T-helper 22 cell (primary cell): ENCODE results near the gene WDR26.
"Not testable (repeated sequence)": the region's sequence is repeated elsewhere in the genome, so short reads cannot be mapped to it uniquely, and the experiment has no call there.

Experiments used
- DNase-seq: peaks from one replicate; pipeline ENCODE4 v3.0.0-alpha.2; 2020; ENCODE audit warnings: low read depth

WDR26 gene

DNA sequence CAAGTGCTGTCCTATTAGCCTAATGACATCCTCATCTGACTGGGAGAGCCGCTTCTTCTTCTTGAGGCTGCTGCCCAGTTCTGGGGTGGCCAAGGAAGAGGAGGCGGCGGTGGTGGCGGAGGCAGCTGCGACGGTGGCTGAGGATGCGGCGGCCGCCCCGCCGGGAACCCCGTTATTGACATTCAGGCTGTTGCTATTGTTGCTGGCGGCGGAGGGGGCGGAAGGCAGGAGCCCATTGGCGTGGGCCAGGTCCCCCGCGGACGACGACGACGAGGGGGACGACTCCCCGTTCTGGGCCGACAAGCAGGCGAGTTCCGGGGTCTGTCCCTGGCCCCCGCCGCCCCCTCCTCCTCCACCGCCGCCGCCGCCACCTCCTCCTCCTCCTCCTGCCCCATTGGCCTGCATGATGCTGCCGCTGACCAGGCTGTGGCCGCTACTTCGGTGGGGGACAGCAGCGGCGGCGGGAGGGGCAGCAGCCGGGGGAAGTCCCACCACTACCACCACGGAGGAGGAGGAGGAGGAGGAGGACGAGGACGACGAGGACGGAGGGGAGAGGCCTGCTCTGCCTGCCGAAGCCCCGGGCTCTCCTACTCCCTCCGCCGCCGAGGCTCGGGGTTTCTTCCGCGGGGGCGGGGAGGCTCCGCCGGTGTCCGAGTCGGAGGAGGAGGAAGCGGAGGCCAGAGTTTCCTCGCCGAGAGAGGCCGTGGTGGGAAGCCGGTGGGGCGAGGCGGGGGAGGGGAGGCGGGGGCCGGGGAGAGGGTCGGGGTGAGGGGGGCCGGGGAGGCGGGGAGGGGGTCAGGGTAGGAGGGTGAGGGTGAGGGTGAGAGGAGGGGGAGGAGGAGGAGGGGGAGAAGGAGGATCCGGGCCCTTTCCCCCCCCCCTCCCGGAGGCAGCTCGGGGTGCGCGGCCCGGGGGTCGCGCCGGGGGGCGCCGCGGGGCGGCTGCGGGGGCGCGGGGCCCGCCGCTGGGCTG is 610 bp downstream of the WDR26 start:
- peak; percentile 56 for DNase-seq

GRCh38 chr1:224433041-224433691 is 1.4 kb downstream of the WDR26 start:
- DNase-seq: no peak

DNA sequence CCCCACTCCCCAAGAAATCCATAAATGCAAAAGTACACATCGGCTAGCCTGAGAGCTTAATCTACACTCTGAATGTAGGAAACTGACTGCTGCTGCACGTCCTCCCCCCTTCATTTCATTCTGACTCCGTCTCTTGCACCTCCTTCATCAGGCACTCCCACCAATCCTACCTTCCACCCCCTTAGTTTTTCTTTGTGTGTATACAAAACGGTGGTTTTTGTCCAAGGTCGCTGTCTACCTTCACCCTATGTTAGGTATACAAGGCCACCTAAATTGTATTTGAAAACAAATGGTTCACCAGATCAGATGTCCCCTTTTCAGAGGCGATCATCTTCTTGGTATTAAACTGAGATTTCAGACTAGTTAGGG is 1.9 kb downstream of the WDR26 start:
- DNase-seq: no peak

- DNase-seq: no peak
Observed at GRCh38 chr1:224432146-224432545, 2.5 kb downstream of the WDR26 start.

DNA sequence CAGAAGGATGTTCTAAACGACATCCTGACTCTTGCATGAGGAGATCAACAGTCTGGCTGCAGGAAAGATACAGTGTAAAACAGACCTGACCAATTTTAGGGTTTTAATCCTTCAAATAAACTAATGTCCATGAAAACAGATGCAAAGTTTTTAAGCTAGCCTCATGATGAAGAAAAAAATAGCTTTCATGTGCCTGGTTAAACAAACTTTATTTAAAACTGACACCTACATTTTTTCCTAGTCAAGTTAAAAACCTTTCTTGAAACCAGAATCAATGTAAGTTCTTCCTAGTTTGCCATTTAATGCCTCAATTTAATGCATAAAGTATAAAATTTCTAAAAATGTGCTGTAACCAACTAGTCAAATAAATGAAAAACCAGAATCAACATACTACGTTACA is 2.9 kb downstream of the WDR26 start:
- no peak for DNase-seq

DNA sequence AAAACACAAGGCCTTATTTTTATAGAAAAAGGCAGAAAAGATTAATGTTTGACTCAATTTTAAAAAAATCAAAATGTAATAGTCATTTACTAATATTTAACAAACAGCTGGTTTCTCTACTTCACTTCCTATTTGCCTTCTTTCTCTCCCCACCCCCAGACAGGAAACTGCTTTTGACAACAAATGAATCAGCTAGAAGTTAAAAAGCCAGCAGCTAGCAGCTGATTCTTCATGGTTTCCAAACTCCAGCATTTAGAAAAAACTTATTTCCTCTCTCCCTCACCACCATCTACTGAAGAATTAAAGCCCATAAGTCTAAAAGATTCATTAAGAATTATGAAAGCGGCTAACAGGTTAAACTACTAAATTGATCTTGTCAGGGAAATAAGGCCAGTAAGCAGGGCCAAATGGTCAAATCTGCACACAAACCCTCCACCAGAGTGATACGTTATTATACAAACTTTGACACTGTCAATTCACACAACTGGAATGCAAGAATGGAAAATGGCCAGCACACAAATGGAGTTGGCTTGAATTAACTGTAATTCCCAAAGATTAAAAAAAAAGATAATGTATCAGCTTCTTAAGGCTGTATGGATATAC is 4.0 kb downstream of the WDR26 start:
- peak; percentile 38 for DNase-seq

GRCh38 chr1:224429616-224430326 is 4.8 kb downstream of the WDR26 start:
- DNase-seq: no peak

DNA sequence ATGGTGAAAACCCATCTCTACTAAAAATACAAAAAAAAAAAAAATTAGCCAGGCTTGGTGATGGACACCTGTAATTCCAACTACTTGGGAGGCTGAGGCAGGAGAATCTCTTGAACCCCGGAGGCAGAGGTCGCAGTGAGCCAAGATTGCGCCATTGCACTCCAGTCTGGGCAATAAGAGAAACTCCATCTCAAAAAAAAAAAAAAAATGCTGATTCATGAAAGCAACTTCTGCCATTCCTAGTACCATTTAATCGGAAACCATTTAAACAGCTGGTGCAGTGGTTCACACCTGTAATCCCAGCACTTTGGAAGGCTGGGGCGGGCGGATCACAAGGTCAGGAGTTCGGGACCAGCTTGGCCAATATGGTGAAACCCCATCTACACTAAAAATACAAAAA is 5.9 kb downstream of the WDR26 start:
- DNase-seq: not testable (repeated sequence)

- no peak for DNase-seq
Observed at GRCh38 chr1:224427346-224427745, 7.3 kb downstream of the WDR26 start.

GRCh38 chr1:224426869-224427268 is 7.7 kb downstream of the WDR26 start:
- DNase-seq: not testable (repeated sequence)

DNA sequence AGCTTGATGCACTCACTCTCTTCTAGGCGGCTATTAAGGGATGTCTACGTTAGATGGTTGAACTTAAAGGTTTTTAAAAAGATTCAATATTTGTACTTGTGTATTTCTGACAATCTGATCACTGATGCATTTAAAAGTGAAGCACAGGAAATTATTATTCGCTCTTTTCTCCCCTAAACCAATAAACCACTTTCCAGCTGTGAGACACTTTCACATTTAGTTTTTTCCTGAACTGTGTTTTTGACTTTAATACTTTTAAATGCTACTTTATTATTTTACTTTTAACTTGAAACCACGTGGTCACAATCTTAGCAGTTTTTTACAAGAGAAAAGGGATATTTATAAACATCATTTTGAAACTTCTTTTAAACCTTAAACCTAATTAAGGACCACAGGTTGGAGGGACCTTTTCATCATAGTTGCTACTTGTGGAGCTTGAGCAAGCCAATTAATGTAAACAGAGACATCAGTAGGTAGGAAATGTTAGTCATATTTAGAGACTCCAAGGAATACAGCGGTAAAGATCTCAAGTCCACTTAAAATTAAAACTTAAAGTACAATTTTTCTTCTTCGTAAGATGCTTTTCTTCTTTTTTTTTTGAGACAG is 9.2 kb downstream of the WDR26 start:
- no peak for DNase-seq

DNA sequence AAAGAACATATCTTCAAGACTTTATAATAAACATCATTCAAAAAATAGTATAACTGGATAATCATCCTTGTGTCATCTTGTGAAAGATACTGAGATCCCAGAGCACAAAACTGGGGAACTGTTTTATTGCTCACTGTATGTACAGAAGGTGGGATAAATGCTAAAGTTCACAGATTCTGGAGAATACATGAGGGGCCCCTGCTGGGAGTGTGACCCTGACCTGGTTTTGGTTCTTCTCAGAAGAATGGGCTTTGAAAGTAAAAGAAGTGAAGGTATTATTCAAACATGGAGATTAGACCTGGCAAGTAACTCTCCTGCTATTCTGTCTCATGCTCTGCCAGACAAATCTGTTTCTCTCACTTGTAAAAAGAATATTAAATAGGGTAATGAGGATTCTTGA is 14.5 kb downstream of the WDR26 start:
- no peak for DNase-seq

- no peak for DNase-seq
Observed at GRCh38 chr1:224411766-224412165, 22.8 kb downstream of the WDR26 start.

DNA sequence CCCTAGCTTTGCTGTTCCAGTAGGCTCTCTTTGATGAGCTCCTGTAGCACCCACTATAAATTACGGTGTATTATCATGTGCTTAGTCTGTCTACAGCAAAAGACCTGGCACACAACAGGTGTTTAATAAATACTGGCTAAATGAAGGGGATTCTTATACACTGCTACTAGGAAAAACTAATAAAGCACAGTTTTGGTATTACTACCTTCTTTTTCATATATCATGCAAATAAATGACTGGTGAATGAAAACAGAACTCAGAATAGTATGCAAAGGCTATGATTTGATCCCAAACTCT is 26.4 kb downstream of the WDR26 start:
- DNase-seq: no peak

GRCh38 chr1:224407571-224408293 is 26.9 kb downstream of the WDR26 start:
- DNase-seq: no peak

GRCh38 chr1:224406216-224406615 is 28.4 kb downstream of the WDR26 start:
- no peak for DNase-seq

GRCh38 chr1:224405604-224405970 is 29.0 kb downstream of the WDR26 start:
- DNase-seq: no peak

- DNase-seq: no peak
Observed at GRCh38 chr1:224404916-224405603, 29.5 kb downstream of the WDR26 start.

DNA sequence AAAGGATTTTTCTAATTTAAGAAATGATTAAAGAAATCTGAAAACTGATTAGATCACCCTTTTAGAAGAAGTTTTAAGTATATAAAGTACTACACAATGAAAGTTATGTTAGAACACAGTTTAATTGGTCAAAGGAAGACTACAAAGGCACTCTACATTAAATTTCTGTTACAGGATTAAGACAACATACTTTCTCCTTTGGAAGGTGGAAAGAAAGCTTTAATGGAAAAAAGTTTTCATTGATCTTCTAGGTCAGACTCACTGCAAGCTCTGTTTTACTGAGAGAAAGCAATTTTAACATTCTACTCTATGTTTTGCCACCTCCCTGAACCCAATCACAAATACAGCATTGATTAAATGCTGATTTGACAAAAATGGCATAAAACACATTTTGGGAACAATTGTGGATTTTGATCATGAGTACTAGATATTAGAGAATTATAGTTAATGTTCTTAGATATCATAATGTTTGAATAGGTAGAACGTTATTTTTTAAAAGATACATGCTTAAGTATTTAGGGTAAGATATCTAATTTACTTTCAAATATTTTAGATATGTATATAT is 32.0 kb downstream of the WDR26 start:
- DNase-seq: no peak

GRCh38 chr1:224399887-224400286 is 34.7 kb downstream of the WDR26 start:
- no peak for DNase-seq

- no peak for DNase-seq
Observed at GRCh38 chr1:224393294-224393693, 41.3 kb downstream of the WDR26 start.
